ENCODE measurements around the gene R3HDM2.

R3HDM2 gene

GRCh38 chr12:57205186-57205585, 225.7 kb downstream of the R3HDM2 start:
- DNase-seq (no peak), ATAC-seq (ENCODE audit: insufficient read depth, low read depth) (no peak)
- Histone ChIP-seq H3K79me2 (ENCODE audit: insufficient read depth, low read length) (no peaks in the 10 kb centered on the region), H3K27ac (ENCODE audit: low read length) (no peak overlapping the region), H2AFZ (ENCODE audit: low read depth, low read length) (no peak overlapping the region), H3K9ac (ENCODE audit: low read depth, low read length) (no peak overlapping the region), H4K20me1 (ENCODE audit: insufficient read depth, low read length) (no peaks in the 10 kb centered on the region), H3K4me2 (ENCODE audit: insufficient read depth, low read length) (no peak overlapping the region), H3K27me3 (ENCODE audit: insufficient read depth, low read length, poor library complexity) (no peaks in the 10 kb centered on the region), H3K4me1 (ENCODE audit: insufficient read depth, low read length) (no peaks in the 10 kb centered on the region), H3K4me3 (ENCODE audit: low read depth in 1 of 2, low read length in 2 of 2) (no peak overlapping the region), H3K9me3 (ENCODE audit: insufficient read depth, low read length, severe bottlenecking) (no peaks in the 10 kb centered on the region), H3K36me3 (ENCODE audit: insufficient read depth, low read length) (no peaks in the 10 kb centered on the region)
- TF ChIP-seq, protein P1, sequence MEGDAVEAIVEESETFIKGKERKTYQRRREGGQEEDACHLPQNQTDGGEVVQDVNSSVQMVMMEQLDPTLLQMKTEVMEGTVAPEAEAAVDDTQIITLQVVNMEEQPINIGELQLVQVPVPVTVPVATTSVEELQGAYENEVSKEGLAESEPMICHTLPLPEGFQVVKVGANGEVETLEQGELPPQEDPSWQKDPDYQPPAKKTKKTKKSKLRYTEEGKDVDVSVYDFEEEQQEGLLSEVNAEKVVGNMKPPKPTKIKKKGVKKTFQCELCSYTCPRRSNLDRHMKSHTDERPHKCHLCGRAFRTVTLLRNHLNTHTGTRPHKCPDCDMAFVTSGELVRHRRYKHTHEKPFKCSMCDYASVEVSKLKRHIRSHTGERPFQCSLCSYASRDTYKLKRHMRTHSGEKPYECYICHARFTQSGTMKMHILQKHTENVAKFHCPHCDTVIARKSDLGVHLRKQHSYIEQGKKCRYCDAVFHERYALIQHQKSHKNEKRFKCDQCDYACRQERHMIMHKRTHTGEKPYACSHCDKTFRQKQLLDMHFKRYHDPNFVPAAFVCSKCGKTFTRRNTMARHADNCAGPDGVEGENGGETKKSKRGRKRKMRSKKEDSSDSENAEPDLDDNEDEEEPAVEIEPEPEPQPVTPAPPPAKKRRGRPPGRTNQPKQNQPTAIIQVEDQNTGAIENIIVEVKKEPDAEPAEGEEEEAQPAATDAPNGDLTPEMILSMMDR (IDR thresholded peaks at IDR 0.05; ENCODE audit: borderline replicate concordance, extremely low read depth, low read length, poor library complexity, severe bottlenecking): no peak
- TF ChIP-seq EZH2 (IDR thresholded peaks at IDR 0.05; ENCODE audit: borderline replicate concordance, low read depth, low read length, severe bottlenecking): no peak

- Histone ChIP-seq H3K27ac (ENCODE audit: low read length) (no peak overlapping the region), H2AFZ (ENCODE audit: low read depth, low read length) (no peak overlapping the region), H3K4me2 (ENCODE audit: insufficient read depth, low read length) (no peak overlapping the region), H3K9me3 (ENCODE audit: insufficient read depth, low read length, severe bottlenecking) (no peaks in the 10 kb centered on the region), H4K20me1 (ENCODE audit: insufficient read depth, low read length) (no peaks in the 10 kb centered on the region), H3K79me2 (ENCODE audit: insufficient read depth, low read length) (no peaks in the 10 kb centered on the region), H3K27me3 (ENCODE audit: insufficient read depth, low read length, poor library complexity) (no peaks in the 10 kb centered on the region), H3K4me1 (ENCODE audit: insufficient read depth, low read length) (no peaks in the 10 kb centered on the region), H3K9ac (ENCODE audit: low read depth, low read length) (no peak overlapping the region), H3K4me3 (ENCODE audit: low read depth in 1 of 2, low read length in 2 of 2) (no peak overlapping the region), H3K36me3 (ENCODE audit: insufficient read depth, low read length) (no peaks in the 10 kb centered on the region)
- TF ChIP-seq, protein P1 (IDR thresholded peaks at IDR 0.05; ENCODE audit: borderline replicate concordance, extremely low read depth, low read length, poor library complexity, severe bottlenecking): no peak
- no peak for TF ChIP-seq EZH2 (IDR thresholded peaks at IDR 0.05; ENCODE audit: borderline replicate concordance, low read depth, low read length, severe bottlenecking)
- DNase-seq (no peak), ATAC-seq (ENCODE audit: insufficient read depth, low read depth) (no peak)
Measured at GRCh38 chr12:57204454-57204853, 226.4 kb downstream of the R3HDM2 start.

GRCh38 chr12:57203791-57204190, 227.1 kb downstream of the R3HDM2 start:
- TF ChIP-seq, protein P1 (IDR thresholded peaks at IDR 0.05; ENCODE audit: borderline replicate concordance, extremely low read depth, low read length, poor library complexity, severe bottlenecking): no peak
- TF ChIP-seq EZH2 (IDR thresholded peaks at IDR 0.05; ENCODE audit: borderline replicate concordance, low read depth, low read length, severe bottlenecking): no peak
- no peak overlapping the region for H3K9ac ChIP-seq (ENCODE audit: low read depth, low read length)
- no peaks in the 10 kb centered on the region for H3K36me3 ChIP-seq (ENCODE audit: insufficient read depth, low read length)

More at GRCh38 chr12:57203791-57204190, 227.1 kb downstream of the R3HDM2 start:
- Histone ChIP-seq H3K9me3 (ENCODE audit: insufficient read depth, low read length, severe bottlenecking) (no peaks in the 10 kb centered on the region), H3K4me1 (ENCODE audit: insufficient read depth, low read length) (no peaks in the 10 kb centered on the region), H3K4me3 (ENCODE audit: low read depth in 1 of 2, low read length in 2 of 2) (no peak overlapping the region), H3K27me3 (ENCODE audit: insufficient read depth, low read length, poor library complexity) (no peaks in the 10 kb centered on the region), H3K27ac (ENCODE audit: low read length) (no peak overlapping the region), H3K79me2 (ENCODE audit: insufficient read depth, low read length) (no peaks in the 10 kb centered on the region), H2AFZ (ENCODE audit: low read depth, low read length) (no peak overlapping the region), H3K4me2 (ENCODE audit: insufficient read depth, low read length) (no peak overlapping the region), H4K20me1 (ENCODE audit: insufficient read depth, low read length) (no peaks in the 10 kb centered on the region; the same call in 1 of the 2 replicates)
- DNase-seq: no peak
- no peak for ATAC-seq (ENCODE audit: insufficient read depth, low read depth)
